Measurements from ENCODE around the gene CMTM1.
A peak's percentile ranks its signal among the peaks of the same experiment; 100 is the strongest.

CMTM1 gene

DNA sequence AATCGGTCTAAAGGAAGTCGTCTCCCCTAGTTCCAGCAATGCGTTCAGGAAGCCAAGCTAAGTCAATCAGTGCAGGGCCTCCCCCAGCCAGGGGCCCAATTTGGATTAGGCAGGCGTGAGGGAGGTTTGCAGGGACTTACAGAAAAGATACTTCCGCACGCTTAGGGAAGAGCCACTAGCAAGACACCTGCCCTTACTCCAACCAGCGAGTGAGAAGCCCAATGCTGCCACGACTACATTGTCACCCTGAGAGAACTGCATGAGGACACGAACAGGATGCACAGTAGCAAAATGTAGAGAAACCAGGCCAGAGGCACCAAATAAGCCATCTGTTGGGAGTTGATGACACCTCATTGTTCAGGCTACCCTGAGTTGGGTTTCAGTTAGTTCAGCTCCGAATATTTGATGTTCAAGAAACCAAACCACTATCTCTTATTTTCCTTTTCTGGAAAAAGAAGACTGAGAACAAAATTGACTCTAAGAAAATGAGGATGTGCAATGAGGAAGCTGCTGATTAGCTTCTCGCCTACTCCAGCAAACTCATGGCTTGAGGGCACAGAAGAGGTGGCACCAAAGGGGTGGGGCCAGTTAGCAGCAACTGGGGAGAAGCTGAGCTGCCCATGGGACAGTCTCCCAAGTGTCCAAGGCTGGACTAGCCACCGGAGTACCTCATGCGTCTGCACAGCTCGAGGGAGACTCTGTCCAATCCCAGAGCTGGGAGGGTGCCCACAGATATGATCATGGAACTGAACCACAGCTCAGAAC is 45.7 kb upstream of the CMTM1 start:
- no peak for DNase-seq (ENCODE audit: low read depth)
- no peak overlapping the region for H3K4me3 ChIP-seq (ENCODE audit: low read length)
- TF ChIP-seq, protein P1, sequence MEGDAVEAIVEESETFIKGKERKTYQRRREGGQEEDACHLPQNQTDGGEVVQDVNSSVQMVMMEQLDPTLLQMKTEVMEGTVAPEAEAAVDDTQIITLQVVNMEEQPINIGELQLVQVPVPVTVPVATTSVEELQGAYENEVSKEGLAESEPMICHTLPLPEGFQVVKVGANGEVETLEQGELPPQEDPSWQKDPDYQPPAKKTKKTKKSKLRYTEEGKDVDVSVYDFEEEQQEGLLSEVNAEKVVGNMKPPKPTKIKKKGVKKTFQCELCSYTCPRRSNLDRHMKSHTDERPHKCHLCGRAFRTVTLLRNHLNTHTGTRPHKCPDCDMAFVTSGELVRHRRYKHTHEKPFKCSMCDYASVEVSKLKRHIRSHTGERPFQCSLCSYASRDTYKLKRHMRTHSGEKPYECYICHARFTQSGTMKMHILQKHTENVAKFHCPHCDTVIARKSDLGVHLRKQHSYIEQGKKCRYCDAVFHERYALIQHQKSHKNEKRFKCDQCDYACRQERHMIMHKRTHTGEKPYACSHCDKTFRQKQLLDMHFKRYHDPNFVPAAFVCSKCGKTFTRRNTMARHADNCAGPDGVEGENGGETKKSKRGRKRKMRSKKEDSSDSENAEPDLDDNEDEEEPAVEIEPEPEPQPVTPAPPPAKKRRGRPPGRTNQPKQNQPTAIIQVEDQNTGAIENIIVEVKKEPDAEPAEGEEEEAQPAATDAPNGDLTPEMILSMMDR (conservative IDR thresholded peaks at IDR 0.05; ENCODE audit: low read depth, low read length), result no peak

DNA sequence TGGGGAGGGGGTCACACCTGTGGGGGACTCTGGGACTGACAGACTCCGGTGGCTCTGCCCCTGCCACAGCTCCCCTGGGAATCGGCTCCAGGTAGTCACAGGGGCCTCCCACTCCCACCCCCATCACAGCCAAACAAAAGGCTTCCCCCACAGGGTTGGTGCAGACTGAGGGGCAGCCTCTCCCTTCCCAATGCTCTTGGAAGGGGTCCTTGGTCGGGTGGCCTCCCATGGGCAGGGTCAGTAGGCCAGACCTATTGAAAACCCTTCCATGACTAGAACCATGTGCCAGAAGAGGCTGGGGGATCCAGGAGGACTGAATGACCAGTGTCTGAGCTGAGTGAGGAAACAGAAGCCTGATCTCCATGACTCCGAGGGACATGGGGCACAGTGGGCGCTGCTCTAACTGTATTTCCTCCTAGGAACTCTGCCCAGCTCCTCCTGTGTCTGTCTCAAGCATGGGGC is 45.0 kb upstream of the CMTM1 start:
- DNase-seq (ENCODE audit: low read depth), result no peak
- TF ChIP-seq, protein P1 (conservative IDR thresholded peaks at IDR 0.05; ENCODE audit: low read depth, low read length), result no peak
- H3K4me3 ChIP-seq (ENCODE audit: low read length), result no peak overlapping the region

DNA sequence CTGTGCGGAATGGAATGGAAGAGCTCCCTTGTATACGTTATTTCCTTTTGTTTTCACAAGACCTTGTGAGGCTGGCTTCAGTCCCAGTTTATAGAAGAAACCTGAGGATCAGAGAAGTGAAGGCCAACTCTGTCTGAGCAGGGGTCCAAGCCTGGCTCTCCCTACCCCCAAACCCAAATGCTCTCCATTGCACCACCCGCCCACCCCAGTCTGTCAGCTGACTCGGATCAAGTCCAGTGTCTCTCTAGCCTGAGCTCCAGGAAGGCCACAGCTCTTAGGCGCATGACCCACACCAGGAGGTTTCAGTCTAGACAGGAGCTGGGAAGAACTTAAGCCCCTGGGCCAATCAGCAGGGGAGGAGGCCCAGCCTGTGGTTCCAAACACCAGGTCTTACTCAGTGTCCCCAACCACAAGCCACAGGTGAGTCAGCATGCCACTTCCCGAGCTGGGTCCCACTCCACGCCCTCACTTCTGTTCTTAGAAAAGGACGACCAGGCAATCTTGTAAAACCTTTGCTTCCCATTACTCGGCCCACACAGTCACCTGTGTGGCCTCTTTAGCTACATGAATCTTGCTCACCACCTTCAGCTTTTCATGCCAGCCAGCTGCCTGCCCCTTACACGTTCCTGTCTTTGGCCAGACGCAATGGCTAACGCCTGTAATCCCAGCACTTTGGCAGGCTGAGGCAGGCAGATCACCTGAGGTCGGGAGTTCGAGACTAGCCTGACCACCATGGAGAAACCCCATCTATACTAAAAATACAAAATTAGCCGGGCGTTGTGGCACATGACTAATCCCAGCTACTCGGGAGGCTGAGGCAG is 44.1 kb upstream of the CMTM1 start:
- TF ChIP-seq, protein P1 (conservative IDR thresholded peaks at IDR 0.05; ENCODE audit: low read depth, low read length), result no peak
- peak; percentile 98 for DNase-seq (ENCODE audit: low read depth)

DNA sequence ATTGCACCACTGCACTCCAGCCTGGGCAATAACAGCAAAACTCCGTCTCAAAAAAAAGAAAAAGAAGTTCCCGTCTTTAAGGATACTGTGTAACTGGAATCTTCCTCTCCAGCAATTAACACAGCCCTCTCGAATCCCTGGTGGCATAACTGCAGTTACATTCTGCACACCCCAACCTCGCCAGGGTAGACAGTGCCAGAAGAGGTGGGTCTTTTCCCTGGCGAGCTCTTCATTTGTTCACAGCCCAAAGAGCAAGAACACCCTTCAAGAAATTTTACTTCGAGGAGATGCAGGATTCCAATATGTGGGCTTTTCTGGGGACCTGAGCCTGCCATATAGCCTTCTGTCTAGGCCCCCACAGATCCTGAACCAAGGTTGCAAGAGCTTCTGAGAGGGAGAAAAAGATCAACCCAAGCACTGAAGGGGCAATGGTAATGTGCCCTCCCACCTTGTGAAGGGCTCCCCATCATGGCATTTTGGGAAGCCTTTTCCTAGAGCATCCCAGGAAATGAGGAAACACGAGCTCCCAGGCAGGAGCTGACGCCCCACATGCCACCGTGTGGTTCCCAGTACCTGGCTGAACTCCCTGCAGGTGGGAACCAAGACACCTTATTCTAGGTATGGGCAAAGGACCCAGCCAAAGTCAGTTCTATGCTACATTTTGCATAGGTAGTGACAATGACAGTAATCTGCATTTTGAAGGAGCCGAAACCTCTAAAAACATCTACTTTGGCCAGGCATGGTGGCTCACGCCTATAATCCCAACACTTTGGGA is 43.2 kb upstream of the CMTM1 start:
- no peak overlapping the region for H3K4me3 ChIP-seq (ENCODE audit: low read length)
- no peak for DNase-seq (ENCODE audit: low read depth)
- TF ChIP-seq, protein P1 (conservative IDR thresholded peaks at IDR 0.05; ENCODE audit: low read depth, low read length), result no peak

More for the DNA sequence above, 44.1 kb upstream of the CMTM1 start:
- H3K4me3 ChIP-seq (ENCODE audit: low read length), result no peak overlapping the region

DNA sequence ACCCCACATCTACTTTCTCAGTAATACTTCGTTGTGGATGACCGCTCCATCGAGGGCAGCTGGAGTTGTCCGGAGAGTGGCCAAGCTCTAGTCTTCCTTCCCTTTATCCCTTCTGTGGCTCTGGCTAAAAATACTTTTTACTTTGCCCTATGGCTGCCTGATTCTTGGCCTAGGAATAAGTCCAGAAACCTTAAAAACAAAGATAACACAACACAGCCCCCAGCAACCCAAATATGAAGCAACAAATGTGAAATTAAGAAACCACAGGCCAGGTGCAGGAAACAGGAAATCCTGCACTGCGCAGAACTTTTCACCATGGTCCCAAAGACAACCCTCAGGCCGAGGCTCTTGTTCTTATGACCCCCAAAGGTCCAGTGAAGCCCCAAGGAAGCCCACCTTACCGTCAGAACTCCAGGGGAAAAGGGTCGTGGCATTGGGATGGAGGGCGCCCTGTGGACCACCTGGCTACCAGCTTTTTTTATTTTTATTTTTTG is 42.3 kb upstream of the CMTM1 start:
- DNase-seq (ENCODE audit: low read depth), result no peak
- no peak overlapping the region for H3K4me3 ChIP-seq (ENCODE audit: low read length)
- TF ChIP-seq, protein P1 (conservative IDR thresholded peaks at IDR 0.05; ENCODE audit: low read depth, low read length), result no peak

DNA sequence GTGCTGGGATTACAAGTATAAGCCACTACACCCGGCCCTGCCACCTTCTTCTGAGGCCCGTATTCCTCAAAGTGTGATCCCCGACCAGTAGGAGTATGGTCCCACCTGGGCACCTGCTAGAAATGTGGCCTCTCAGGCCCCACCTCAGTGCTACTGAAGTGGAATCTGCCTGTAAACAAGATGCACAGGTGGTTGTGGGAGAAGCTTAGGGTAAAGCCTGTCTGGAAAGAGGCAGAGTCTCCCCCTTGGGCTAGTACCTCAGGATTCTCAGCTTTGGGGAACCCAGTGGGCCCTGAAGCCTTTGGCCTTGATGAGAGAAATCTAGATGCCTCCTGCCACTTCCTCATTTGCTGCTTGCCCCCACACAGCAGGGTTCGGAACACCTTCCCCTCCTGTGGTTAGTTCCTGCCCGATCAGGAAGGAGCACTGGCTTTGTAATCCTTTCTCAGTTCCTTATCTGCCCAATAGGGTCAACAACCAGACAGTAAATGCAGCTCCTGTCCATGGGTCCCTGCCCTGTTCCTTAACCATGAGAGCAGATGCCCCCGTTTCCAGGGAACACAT is 41.6 kb upstream of the CMTM1 start:
- no peak overlapping the region for H3K4me3 ChIP-seq (ENCODE audit: low read length)
- TF ChIP-seq, protein P1 (conservative IDR thresholded peaks at IDR 0.05; ENCODE audit: low read depth, low read length), result no peak
- DNase-seq (ENCODE audit: low read depth), result no peak

Data from retinal pigment epithelial cell (primary cell).